ENCODE measurements around the gene NPIPA3. TPM values are rescaled to one million over a fixed set of nuclear protein-coding genes. Genes with fewer than 3 reads are reported as not detected.

Gene NPIPA3
- total and polyA plus RNA-seq, 2 of the 8 experiments (the other 6 are each of a cell fraction or from before 2014, with no cell fraction given) = 0.88 to 10.5 TPM

- TF ChIP-seq CHD7 (IDR thresholded peaks at IDR 0.05; ENCODE audit: insufficient replicate concordance, low read length) (no peak), ATF2 (IDR thresholded peaks at IDR 0.05; ENCODE audit: low read length) (no peak), RNF2 (IDR thresholded peaks at IDR 0.05; ENCODE audit: borderline replicate concordance, low read depth, low read length, missing control alignments, poor library complexity, severe bottlenecking) (no peak), TCF12 (IDR thresholded peaks at IDR 0.05; ENCODE audit: low read depth, low read length) (no peak)
Observed at GRCh38 chr16:14678748-14679497, 24.3 kb upstream of the NPIPA3 start (continued).

Data from H1 (cell line).